HL-60 (cell line): ENCODE results near the gene KATNAL2.

Source experiments
- GABPA ChIP-seq: IDR thresholded peaks from 2 replicates; pipeline ENCODE4 v1.6.1; 2012; ENCODE audit warnings: low read depth
- POLR2AphosphoS5 ChIP-seq: IDR thresholded peaks from 2 replicates; pipeline ENCODE4 v1.6.1; 2012; ENCODE audit warnings: low read depth
- SPI1 ChIP-seq: IDR thresholded peaks from 2 replicates; pipeline ENCODE4 v1.6.1; 2012; ENCODE audit warnings: low read depth, mild to moderate bottlenecking, borderline replicate concordance
- TF ChIP-seq, protein P1 (sequence below): IDR thresholded peaks from one replicate; pipeline ENCODE4 v1.5.1; 2011; ENCODE audit warnings: low read length, control low read depth, inconsistent platforms; ENCODE audit not compliant: insufficient read depth
- TF ChIP-seq, protein P2 (sequence below): IDR thresholded peaks from 2 replicates; pipeline ENCODE4 v1.6.1; 2012; ENCODE audit warnings: low read depth; ENCODE audit not compliant: insufficient replicate concordance

DNA sequence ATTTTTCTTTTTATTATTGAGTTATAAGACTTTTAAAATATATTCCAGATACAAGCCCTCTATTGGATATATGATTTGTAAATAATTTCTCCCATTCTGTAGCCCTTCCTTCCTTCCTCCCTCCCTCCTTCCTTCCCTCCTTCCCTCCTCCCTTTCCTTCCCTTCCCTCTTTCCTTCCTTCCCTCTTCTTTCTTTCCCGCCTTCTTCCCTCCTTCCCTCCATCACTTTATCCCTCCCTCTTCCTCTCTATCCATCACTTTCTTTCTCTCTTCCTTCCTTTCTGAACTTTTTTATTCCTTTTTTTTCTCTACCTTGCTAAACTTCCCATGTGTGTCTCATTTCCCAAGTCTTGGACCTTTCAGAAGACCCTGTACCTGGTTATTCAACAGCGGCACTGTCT lies 163.5 kb downstream of the KATNAL2 start:
- TF ChIP-seq, protein P1, sequence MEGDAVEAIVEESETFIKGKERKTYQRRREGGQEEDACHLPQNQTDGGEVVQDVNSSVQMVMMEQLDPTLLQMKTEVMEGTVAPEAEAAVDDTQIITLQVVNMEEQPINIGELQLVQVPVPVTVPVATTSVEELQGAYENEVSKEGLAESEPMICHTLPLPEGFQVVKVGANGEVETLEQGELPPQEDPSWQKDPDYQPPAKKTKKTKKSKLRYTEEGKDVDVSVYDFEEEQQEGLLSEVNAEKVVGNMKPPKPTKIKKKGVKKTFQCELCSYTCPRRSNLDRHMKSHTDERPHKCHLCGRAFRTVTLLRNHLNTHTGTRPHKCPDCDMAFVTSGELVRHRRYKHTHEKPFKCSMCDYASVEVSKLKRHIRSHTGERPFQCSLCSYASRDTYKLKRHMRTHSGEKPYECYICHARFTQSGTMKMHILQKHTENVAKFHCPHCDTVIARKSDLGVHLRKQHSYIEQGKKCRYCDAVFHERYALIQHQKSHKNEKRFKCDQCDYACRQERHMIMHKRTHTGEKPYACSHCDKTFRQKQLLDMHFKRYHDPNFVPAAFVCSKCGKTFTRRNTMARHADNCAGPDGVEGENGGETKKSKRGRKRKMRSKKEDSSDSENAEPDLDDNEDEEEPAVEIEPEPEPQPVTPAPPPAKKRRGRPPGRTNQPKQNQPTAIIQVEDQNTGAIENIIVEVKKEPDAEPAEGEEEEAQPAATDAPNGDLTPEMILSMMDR, result no peak
- TF ChIP-seq, protein P2, sequence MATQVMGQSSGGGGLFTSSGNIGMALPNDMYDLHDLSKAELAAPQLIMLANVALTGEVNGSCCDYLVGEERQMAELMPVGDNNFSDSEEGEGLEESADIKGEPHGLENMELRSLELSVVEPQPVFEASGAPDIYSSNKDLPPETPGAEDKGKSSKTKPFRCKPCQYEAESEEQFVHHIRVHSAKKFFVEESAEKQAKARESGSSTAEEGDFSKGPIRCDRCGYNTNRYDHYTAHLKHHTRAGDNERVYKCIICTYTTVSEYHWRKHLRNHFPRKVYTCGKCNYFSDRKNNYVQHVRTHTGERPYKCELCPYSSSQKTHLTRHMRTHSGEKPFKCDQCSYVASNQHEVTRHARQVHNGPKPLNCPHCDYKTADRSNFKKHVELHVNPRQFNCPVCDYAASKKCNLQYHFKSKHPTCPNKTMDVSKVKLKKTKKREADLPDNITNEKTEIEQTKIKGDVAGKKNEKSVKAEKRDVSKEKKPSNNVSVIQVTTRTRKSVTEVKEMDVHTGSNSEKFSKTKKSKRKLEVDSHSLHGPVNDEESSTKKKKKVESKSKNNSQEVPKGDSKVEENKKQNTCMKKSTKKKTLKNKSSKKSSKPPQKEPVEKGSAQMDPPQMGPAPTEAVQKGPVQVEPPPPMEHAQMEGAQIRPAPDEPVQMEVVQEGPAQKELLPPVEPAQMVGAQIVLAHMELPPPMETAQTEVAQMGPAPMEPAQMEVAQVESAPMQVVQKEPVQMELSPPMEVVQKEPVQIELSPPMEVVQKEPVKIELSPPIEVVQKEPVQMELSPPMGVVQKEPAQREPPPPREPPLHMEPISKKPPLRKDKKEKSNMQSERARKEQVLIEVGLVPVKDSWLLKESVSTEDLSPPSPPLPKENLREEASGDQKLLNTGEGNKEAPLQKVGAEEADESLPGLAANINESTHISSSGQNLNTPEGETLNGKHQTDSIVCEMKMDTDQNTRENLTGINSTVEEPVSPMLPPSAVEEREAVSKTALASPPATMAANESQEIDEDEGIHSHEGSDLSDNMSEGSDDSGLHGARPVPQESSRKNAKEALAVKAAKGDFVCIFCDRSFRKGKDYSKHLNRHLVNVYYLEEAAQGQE, result no peak
- TF ChIP-seq POLR2AphosphoS5 (no peak), GABPA (no peak), SPI1 (no peak)
